GM18505 (cell line): Measurements from ENCODE around the gene ADAD2.

Source experiments
- ATAC-seq: cut with Tn5 transposase; IDR thresholded peaks from one replicate; pipeline ENCODE4 v1.9.1; 2021; ENCODE audit not compliant: unreplicated experiment
- POLR2A ChIP-seq: IDR thresholded peaks from 4 replicates; pipeline ENCODE4 v1.6.1; 2011; ENCODE audit warnings: borderline replicate concordance; ENCODE audit not compliant: insufficient read depth, insufficient read length; ENCODE audit errors: extremely low read depth

Gene ADAD2

DNA sequence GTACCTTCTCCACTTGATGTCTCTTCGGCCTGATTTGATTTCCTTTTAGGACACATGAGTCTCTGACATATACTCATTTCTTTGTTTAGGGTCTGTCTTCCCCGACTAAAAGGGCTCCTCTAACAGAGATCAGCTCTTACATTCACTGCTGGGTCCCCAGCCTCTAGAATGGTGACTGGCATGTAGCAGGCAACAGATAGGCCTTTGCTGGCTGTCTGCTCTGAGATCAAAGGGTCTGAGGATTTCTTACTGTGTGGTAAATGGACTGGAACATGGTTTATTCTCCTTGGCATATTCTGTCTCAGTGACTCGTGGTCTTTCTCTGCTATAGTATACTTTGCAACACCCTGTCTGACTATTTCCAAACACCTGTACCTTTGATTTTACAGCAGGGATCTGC is 29.2 kb upstream of the ADAD2 start:
- TF ChIP-seq POLR2A = no peak
- ATAC-seq = no peak

DNA sequence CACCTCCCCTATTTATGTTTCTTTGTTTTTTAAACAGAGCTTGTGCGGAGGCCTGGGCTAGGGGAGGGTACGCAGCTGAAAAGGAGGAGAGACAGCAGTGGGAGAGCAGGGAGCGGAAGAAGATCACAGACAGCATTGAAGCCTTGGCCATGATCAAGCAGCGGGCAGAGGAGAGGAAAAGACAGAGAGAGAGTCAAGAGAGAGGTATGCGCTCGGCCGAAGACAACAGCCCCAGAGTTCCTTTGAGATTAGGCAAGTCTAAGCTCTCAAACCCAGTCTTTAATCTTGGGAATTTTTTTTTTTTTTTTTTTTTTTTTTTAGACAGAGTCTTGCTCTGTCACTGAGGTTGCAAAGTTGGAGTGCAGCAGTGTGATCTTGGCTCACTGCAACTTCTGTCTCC is 25.2 kb upstream of the ADAD2 start:
- TF ChIP-seq POLR2A = no peak
- no peak for ATAC-seq

GRCh38 chr16:84166796-84167695 is 23.9 kb upstream of the ADAD2 start:
- TF ChIP-seq POLR2A = no peak
- ATAC-seq = no peak

DNA sequence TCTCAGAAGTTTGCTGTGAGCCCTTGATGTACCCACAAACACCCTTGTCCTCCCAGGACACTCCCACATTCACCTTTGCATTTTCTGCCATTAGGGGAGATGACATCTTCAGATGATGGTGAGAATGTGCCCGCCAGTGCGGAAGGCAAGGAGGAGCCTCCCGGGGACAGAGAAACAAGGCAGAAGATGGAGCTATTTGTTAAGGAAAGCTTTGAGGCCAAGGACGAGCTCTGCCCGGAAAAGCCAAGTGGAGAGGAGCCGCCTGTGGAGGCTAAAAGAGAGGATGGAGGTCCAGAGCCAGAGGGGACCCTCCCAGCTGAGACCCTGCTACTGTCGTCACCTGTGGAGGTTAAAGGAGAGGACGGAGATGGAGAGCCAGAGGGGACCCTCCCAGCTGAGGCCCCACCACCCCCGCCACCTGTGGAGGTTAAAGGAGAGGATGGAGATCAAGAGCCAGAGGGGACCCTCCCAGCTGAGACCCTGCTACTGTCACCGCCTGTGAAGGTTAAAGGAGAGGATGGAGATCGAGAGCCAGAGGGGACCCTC is 21.1 kb upstream of the ADAD2 start:
- ATAC-seq = no peak

GRCh38 chr16:84174396-84174795 is 16.6 kb upstream of the ADAD2 start:
- ATAC-seq = no peak
- no peak for TF ChIP-seq POLR2A

More for the DNA sequence above, 21.1 kb upstream of the ADAD2 start:
- no peak for TF ChIP-seq POLR2A

DNA sequence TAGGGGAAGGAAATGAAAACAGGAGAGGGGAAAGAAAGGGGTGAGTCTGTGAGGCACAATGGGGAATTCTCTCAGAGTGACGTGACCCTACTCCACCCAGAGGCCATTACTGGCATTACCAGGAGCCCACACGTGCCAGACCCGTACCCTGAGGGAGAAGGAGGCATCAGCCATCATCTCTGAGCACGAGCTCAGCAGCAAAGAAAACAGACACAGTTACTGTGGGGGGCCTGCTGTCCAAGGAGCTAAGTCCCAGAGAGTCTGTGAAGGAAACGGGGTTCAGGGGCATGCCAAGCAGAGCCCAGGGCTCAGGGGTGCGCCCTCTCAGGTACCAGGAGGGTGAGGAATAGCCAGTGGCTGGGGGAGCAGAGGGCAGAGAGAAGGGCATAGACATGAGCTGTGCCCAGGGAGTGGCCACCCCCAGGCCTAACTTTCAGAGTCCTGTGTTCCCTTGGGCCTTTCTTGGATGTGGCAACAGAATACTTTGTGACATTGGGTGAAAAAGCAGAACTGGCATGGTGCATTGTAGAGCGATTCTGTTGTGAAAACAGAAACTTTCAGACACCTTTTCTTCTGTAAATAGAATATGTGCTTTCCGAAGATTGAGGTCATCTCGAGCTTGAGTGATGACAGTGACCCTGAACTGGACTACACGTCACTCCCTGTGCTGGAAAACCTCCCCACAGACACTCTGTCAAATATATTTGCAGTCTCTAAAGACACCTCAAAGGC is 15.4 kb upstream of the ADAD2 start:
- no peak for TF ChIP-seq POLR2A
- ATAC-seq = no peak

GRCh38 chr16:84176192-84177053 is 14.5 kb upstream of the ADAD2 start:
- TF ChIP-seq POLR2A = no peak
- ATAC-seq = no peak

GRCh38 chr16:84177741-84178073 is 13.2 kb upstream of the ADAD2 start:
- no peak for ATAC-seq
- TF ChIP-seq POLR2A = no peak

- ATAC-seq = no peak
- TF ChIP-seq POLR2A = no peak
Observed at GRCh38 chr16:84178146-84178765, 12.7 kb upstream of the ADAD2 start.

GRCh38 chr16:84178892-84179611 is 11.9 kb upstream of the ADAD2 start:
- ATAC-seq = no peak
- no peak for TF ChIP-seq POLR2A

GRCh38 chr16:84179612-84180320 is 11.2 kb upstream of the ADAD2 start:
- no peak for TF ChIP-seq POLR2A
- no peak for ATAC-seq
